ENCODE results near the gene OR1J1.

OR1J1 gene

GRCh38 chr9:122444041-122444733 lies 33.5 kb downstream of the OR1J1 start:
- DNase-seq = no peak

- DNase-seq = no peak
These were observed 35.2 kb downstream of the OR1J1 start for GRCh38 chr9:122442568-122442967.

Measured in RPMI8226 (cell line).